ENCODE results near the gene NEU4.

Gene NEU4

GRCh38 chr2:241854342-241855244 is 45.6 kb downstream of the NEU4 start:
- peak; percentile 33 for DNase-seq

GRCh38 chr2:241855245-241855887 is 46.4 kb downstream of the NEU4 start:
- DNase-seq, result peak; percentile 21

GRCh38 chr2:241855888-241856422 is 47.0 kb downstream of the NEU4 start:
- DNase-seq, result peak; percentile 22

GRCh38 chr2:241857041-241857541 is 48.1 kb downstream of the NEU4 start:
- DNase-seq, result peak; percentile 27

GRCh38 chr2:241857572-241858121 is 48.7 kb downstream of the NEU4 start:
- peak; percentile 39 for DNase-seq

- peak; percentile 38 for DNase-seq
Measured at GRCh38 chr2:241858206-241859016, 49.4 kb downstream of the NEU4 start, which contains the start of gene PDCD1. Gene PDCD1 (minus strand): TSS chr2:241858894. CDS start chr2:241858838, 56 bp downstream.

- no peak for DNase-seq
Measured at GRCh38 chr2:241859017-241859435, 50.0 kb downstream of the NEU4 start.

- DNase-seq, result peak; percentile 84
Measured at GRCh38 chr2:241859436-241860183, 50.6 kb downstream of the NEU4 start.

- DNase-seq, result no peak
Measured at GRCh38 chr2:241860184-241861078, 51.4 kb downstream of the NEU4 start.

GRCh38 chr2:241861264-241861663 is 52.3 kb downstream of the NEU4 start:
- DNase-seq, result no peak

GRCh38 chr2:241862093-241862492 is 53.1 kb downstream of the NEU4 start:
- DNase-seq, result no peak

GRCh38 chr2:241862775-241863535 is 54.0 kb downstream of the NEU4 start:
- DNase-seq, result no peak

- no peak for DNase-seq
Measured at GRCh38 chr2:241863536-241863954, 54.6 kb downstream of the NEU4 start.

- no peak for DNase-seq
Measured at GRCh38 chr2:241864168-241864849, 55.3 kb downstream of the NEU4 start.

- no peak for DNase-seq
Measured at GRCh38 chr2:241864850-241865213, 55.8 kb downstream of the NEU4 start.

GRCh38 chr2:241865416-241865956 is 56.5 kb downstream of the NEU4 start:
- no peak for DNase-seq

- no peak for DNase-seq
Measured at GRCh38 chr2:241865957-241866789, 57.2 kb downstream of the NEU4 start.
